Mammary epithelial cell (primary cell): ENCODE results near the gene ZFR2.

ENCODE experiments used
- CTCF ChIP-seq, 2 donors: IDR thresholded peaks in 1 of 2; conservative IDR thresholded peaks in 1 of 2; 2 replicates each; pipeline ENCODE4 v1.5.1; 2011 to 2012; ENCODE audit warnings: inconsistent platforms in 2 of 2, low read length in 2 of 2, mild to moderate bottlenecking in 2 of 2, control low read depth in 1 of 2, low read depth in 1 of 2; ENCODE audit not compliant: insufficient read depth in 1 of 2; ENCODE audit errors: extremely low read depth in 1 of 2
- EZH2 ChIP-seq: IDR thresholded peaks from 2 replicates; pipeline ENCODE4 v1.6.1; 2012; ENCODE audit warnings: low read length, inconsistent platforms, borderline replicate concordance

GRCh38 chr19:3910105-3910504, 41.3 kb upstream of the ZFR2 start:
- TF ChIP-seq CTCF (conservative IDR thresholded peaks at IDR 0.05 in 1 of 2, IDR thresholded peaks at IDR 0.05 in 1 of 2; ENCODE audit: extremely low read depth in 1 of 2, insufficient read depth in 1 of 2, low read depth in 1 of 2, low read length in 2 of 2) (no peak), EZH2 (no peak)
